ENCODE data around the gene ACKR3. TPM values are rescaled to one million over a fixed set of nuclear protein-coding genes. Genes with fewer than 3 reads are reported as not detected.

The ACKR3 gene
- polyA plus RNA-seq, 1 donor from 2014 or later = 1.7 TPM

GRCh38 chr2:236552581-236553363 lies 16.9 kb upstream of the ACKR3 start:
- Histone ChIP-seq H3K36me3 (ENCODE audit: insufficient read depth, low read length) (no peaks in the 10 kb centered on the region), H3K27ac (ENCODE audit: low read length) (no peak overlapping the region), H3K79me2 (replicated peaks; ENCODE audit: insufficient read depth, low read length) (no peaks in the 10 kb centered on the region), H3K27me3 (ENCODE audit: insufficient read depth, low read depth, low read length) (no peaks in the 10 kb centered on the region), H4K20me1 (ENCODE audit: insufficient read depth) (no peaks in the 10 kb centered on the region), H2AFZ (ENCODE audit: low read depth, low read length) (no peak overlapping the region), H3K9ac (ENCODE audit: low read length) (no peak overlapping the region), H3K4me2 (ENCODE audit: low read length) (no peak overlapping the region), H3K9me2 (ENCODE audit: insufficient read depth, low read length) (no peaks in the 10 kb centered on the region), H3K4me3 (ENCODE audit: low read length) (no peak overlapping the region), H3F3A (ENCODE audit: insufficient read depth, low read length, poor library complexity, severe bottlenecking) (no peaks in the 10 kb centered on the region), H3K9me3 (ENCODE audit: low read length) (peaks cover 6% of the 10 kb centered on the region)
- TF ChIP-seq EP300 (conservative IDR thresholded peaks at IDR 0.05; ENCODE audit: poor library complexity, severe bottlenecking) (no peak), CTCF (IDR thresholded peaks at IDR 0.05; ENCODE audit: poor library complexity, severe bottlenecking) (no peak), TAF1 (IDR thresholded peaks at IDR 0.05; ENCODE audit: low read depth) (no peak), EZH2 (IDR thresholded peaks at IDR 0.05; ENCODE audit: borderline replicate concordance, insufficient read depth, low read length, poor library complexity, severe bottlenecking) (no peak), RAD21 (conservative IDR thresholded peaks at IDR 0.05) (no peak), POLR2AphosphoS5 (IDR thresholded peaks at IDR 0.05) (no peak), MXI1 (conservative IDR thresholded peaks at IDR 0.05; ENCODE audit: poor library complexity, severe bottlenecking) (no peak), SMC3 (conservative IDR thresholded peaks at IDR 0.05; ENCODE audit: poor library complexity) (no peak), REST (IDR thresholded peaks at IDR 0.05; ENCODE audit: borderline replicate concordance) (no peak)

GRCh38 chr2:236553522-236553921 lies 16.1 kb upstream of the ACKR3 start:
- no peaks in the 10 kb centered on the region for H3K79me2 ChIP-seq (replicated peaks; ENCODE audit: insufficient read depth, low read length)
- no peaks in the 10 kb centered on the region for H3K27me3 ChIP-seq (ENCODE audit: insufficient read depth, low read depth, low read length)
- no peak overlapping the region for H3K27ac ChIP-seq (ENCODE audit: low read length)
- no peak overlapping the region for H3K4me2 ChIP-seq (ENCODE audit: low read length)
- peaks cover 6% of the 10 kb centered on the region for H3K9me3 ChIP-seq (ENCODE audit: low read length)
- no peak overlapping the region for H3K9ac ChIP-seq (ENCODE audit: low read length)
- no peak for TF ChIP-seq EZH2 (IDR thresholded peaks at IDR 0.05; ENCODE audit: borderline replicate concordance, insufficient read depth, low read length, poor library complexity, severe bottlenecking)
- no peak for TF ChIP-seq REST (IDR thresholded peaks at IDR 0.05; ENCODE audit: borderline replicate concordance)
- TF ChIP-seq CTCF (IDR thresholded peaks at IDR 0.05; ENCODE audit: poor library complexity, severe bottlenecking) = no peak
- TF ChIP-seq SMC3 (conservative IDR thresholded peaks at IDR 0.05; ENCODE audit: poor library complexity) = no peak
- no peak for TF ChIP-seq TAF1 (IDR thresholded peaks at IDR 0.05; ENCODE audit: low read depth)
- TF ChIP-seq RAD21 (conservative IDR thresholded peaks at IDR 0.05) = no peak
- TF ChIP-seq EP300 (conservative IDR thresholded peaks at IDR 0.05; ENCODE audit: poor library complexity, severe bottlenecking) = no peak
- TF ChIP-seq POLR2AphosphoS5 (IDR thresholded peaks at IDR 0.05) = no peak
- TF ChIP-seq MXI1 (conservative IDR thresholded peaks at IDR 0.05; ENCODE audit: poor library complexity, severe bottlenecking) = no peak
- no peaks in the 10 kb centered on the region for H3K36me3 ChIP-seq (ENCODE audit: insufficient read depth, low read length)
- no peaks in the 10 kb centered on the region for H3F3A ChIP-seq (ENCODE audit: insufficient read depth, low read length, poor library complexity, severe bottlenecking)
- H3K9me2 ChIP-seq (ENCODE audit: insufficient read depth, low read length) = no peaks in the 10 kb centered on the region
- no peak overlapping the region for H3K4me3 ChIP-seq (ENCODE audit: low read length)
- H4K20me1 ChIP-seq (ENCODE audit: insufficient read depth) = no peaks in the 10 kb centered on the region
- no peak overlapping the region for H2AFZ ChIP-seq (ENCODE audit: low read depth, low read length)
